Measurements from ENCODE around the gene HRH1. TPM values are rescaled to one million over a fixed set of nuclear protein-coding genes. Genes with fewer than 3 reads are reported as not detected.

HRH1 gene
- total and polyA plus RNA-seq, 7 experiments from 2014 or later: 0.17 to 1.1 TPM; not detected in 5

GRCh38 chr3:11269007-11269406 lies 114.7 kb downstream of the HRH1 start:
- DNase-seq: no peak
- H3K9me3 Mint-ChIP-seq: peaks cover 0 to 5% (median 0%) of the 10 kb centered on the region in 11 donors
- H3K36me3 ChIP-seq (ENCODE audit: control insufficient read depth in 2 of 3, insufficient read depth in 3 of 3, low read length in 3 of 3): peaks cover 0 to 5% (median 0%) of the 10 kb centered on the region in 3 experiments
- peaks cover 0 to 8% (median 0%) of the 10 kb centered on the region in 5 donors for H3K36me3 Mint-ChIP-seq
- H3K27me3 Mint-ChIP-seq: peaks cover 0 to 15% (median 4%) of the 10 kb centered on the region in 5 donors
- no peak overlapping the region for H3K4me3 Mint-ChIP-seq
- H3K27me3 ChIP-seq (ENCODE audit: control insufficient read depth in 2 of 2, insufficient read depth in 2 of 2, low read length in 2 of 2): no peaks in the 10 kb centered on the region
- intact Hi-C loops (cut with micrococcal nuclease): no loop called here
- H3K27ac ChIP-seq (ENCODE audit: low read depth, low read length): no peak overlapping the region
- no peaks in the 10 kb centered on the region for H3K9me3 ChIP-seq (ENCODE audit: control insufficient read depth in 2 of 3, low read length in 3 of 3)
- no peak for ATAC-seq
- H3K4me1 Mint-ChIP-seq: peaks cover 11 to 25% (median 19%) of the 10 kb centered on the region in 7 donors
- H3K4me3 ChIP-seq (ENCODE audit: low read length): no peak overlapping the region
- H3K27ac Mint-ChIP-seq: no peak overlapping the region
- ChIA-PET POLR2A (no interaction called here), CTCF (no interaction called here)
- peaks cover 10 to 17% of the 10 kb centered on the region in 2 donors for H3K4me1 ChIP-seq (ENCODE audit: control insufficient read depth in 2 of 2, insufficient read depth in 2 of 2, low read length in 2 of 2)

- Histone ChIP-seq H3K9me3 (ENCODE audit: control insufficient read depth in 2 of 3, low read length in 3 of 3) (no peaks in the 10 kb centered on the region), H3K4me3 (ENCODE audit: low read length) (peak within 1 kb of the TSS; percentile 79), H3K36me3 (ENCODE audit: control insufficient read depth in 2 of 3, insufficient read depth in 3 of 3, low read length in 3 of 3) (peaks cover 0 to 9% (median 0%) of the 10 kb centered on the region in 3 experiments), H3K4me1 (ENCODE audit: control insufficient read depth in 2 of 2, insufficient read depth in 2 of 2, low read length in 2 of 2) (peaks cover 13 to 17% of the 10 kb centered on the region in 2 donors), H3K27me3 (ENCODE audit: control insufficient read depth in 2 of 2, insufficient read depth in 2 of 2, low read length in 2 of 2) (no peaks in the 10 kb centered on the region), H3K27ac (ENCODE audit: low read depth, low read length) (peak within 1 kb of the TSS; percentile 92)
- ATAC-seq (peak; percentile 96), DNase-seq (peak; percentile 95 to 98 (median 97))
- H3K4me1 Mint-ChIP-seq: peaks cover 34 to 56% (median 49%) of the 10 kb centered on the region in 7 donors
- peak within 1 kb of the TSS; percentile 90 to 98 (median 96) for H3K4me3 Mint-ChIP-seq
- H3K9me3 Mint-ChIP-seq: peaks cover 0 to 7% (median 3%) of the 10 kb centered on the region in 11 donors
- intact Hi-C loops (cut with micrococcal nuclease): loop anchor here (1.0 to 10.0 kb wide), 12 partner anchors 19 to 1283 kb away; partner anchors contain the start of genes TAMM41 (in 2 of the 2), VGLL4 (in 2 of the 2), FANCD2 (in 1 of the 2) and MKRN2 (in 1 of the 2)
- peaks cover 10 to 26% (median 25%) of the 10 kb centered on the region in 5 donors for H3K36me3 Mint-ChIP-seq
- CTCF ChIA-PET: interaction anchor here (0.6 to 1.3 kb wide), 2 partner anchors 19 to 48 kb away, joined by 3 to 5 read pairs; no protein-coding TSS in a partner anchor
- H3K27ac Mint-ChIP-seq: peak within 1 kb of the TSS; percentile 93 to 99 (median 98)
- H3K27me3 Mint-ChIP-seq: peaks cover 0 to 2% (median 2%) of the 10 kb centered on the region in 5 donors
- POLR2A ChIA-PET: interaction anchor here (0.5 to 2.1 kb wide), 13 partner anchors 10 to 1392 kb away, joined by 3 to 21 read pairs (median 4); partner anchors contain the start of genes RAF1, TAMM41, TSEN2 and VGLL4
These were observed 118.0 kb downstream of the HRH1 start, which contains the start of gene ATG7 for GRCh38 chr3:11271986-11272904. TSS of gene ATG7 (plus strand) at chr3:11272397. CDS start at chr3:11298696, 26,299 bp downstream.

- H3K27me3 ChIP-seq (ENCODE audit: control insufficient read depth in 2 of 2, insufficient read depth in 2 of 2, low read length in 2 of 2): no peaks in the 10 kb centered on the region
- peaks cover 10 to 33% (median 30%) of the 10 kb centered on the region in 5 donors for H3K36me3 Mint-ChIP-seq
- H3K4me1 Mint-ChIP-seq: peaks cover 35 to 58% (median 51%) of the 10 kb centered on the region in 7 donors
- peaks cover 0 to 2% (median 0%) of the 10 kb centered on the region in 5 donors for H3K27me3 Mint-ChIP-seq
- peak in 1 of 9 donors; percentile 7 for DNase-seq
- peak overlapping the region; percentile 90 to 98 (median 96) for H3K4me3 Mint-ChIP-seq
- no peaks in the 10 kb centered on the region for H3K9me3 ChIP-seq (ENCODE audit: control insufficient read depth in 2 of 3, low read length in 3 of 3)
- ATAC-seq: no peak
- CTCF ChIA-PET: interaction anchor here (1.3 kb wide), 1 partner anchor 18 kb away, joined by 5 read pairs; no protein-coding TSS in a partner anchor
- peaks cover 13 to 17% of the 10 kb centered on the region in 2 donors for H3K4me1 ChIP-seq (ENCODE audit: control insufficient read depth in 2 of 2, insufficient read depth in 2 of 2, low read length in 2 of 2)
- H3K9me3 Mint-ChIP-seq: peaks cover 0 to 8% (median 3%) of the 10 kb centered on the region in 11 donors
- H3K36me3 ChIP-seq (ENCODE audit: control insufficient read depth in 2 of 3, insufficient read depth in 3 of 3, low read length in 3 of 3): peaks cover 0 to 9% (median 0%) of the 10 kb centered on the region in 3 experiments
- peak overlapping the region; percentile 92 for H3K27ac ChIP-seq (ENCODE audit: low read depth, low read length)
- POLR2A ChIA-PET: interaction anchor here (0.5 to 2.1 kb wide), 9 partner anchors 11 to 574 kb away, joined by 3 to 21 read pairs (median 3); partner anchors contain the start of gene TAMM41
- peak overlapping the region; percentile 79 for H3K4me3 ChIP-seq (ENCODE audit: low read length)
- peak overlapping the region; percentile 93 to 99 (median 98) for H3K27ac Mint-ChIP-seq
- intact Hi-C loops (cut with micrococcal nuclease): loop anchor here (1.0 to 10.0 kb wide), 12 partner anchors 18 to 1282 kb away; partner anchors contain the start of genes TAMM41 (in 2 of the 2), VGLL4 (in 2 of the 2), FANCD2 (in 1 of the 2) and MKRN2 (in 1 of the 2)
These were observed 118.7 kb downstream of the HRH1 start for GRCh38 chr3:11272906-11273574.

- Mint-ChIP-seq H3K4me3 (peak overlapping the region; percentile 90 to 98 (median 96)), H3K27me3 (peaks cover 0 to 2% (median 0%) of the 10 kb centered on the region in 5 donors), H3K36me3 (peaks cover 10 to 35% (median 32%) of the 10 kb centered on the region in 5 donors), H3K4me1 (peaks cover 35 to 64% (median 51%) of the 10 kb centered on the region in 7 donors), H3K27ac (peak overlapping the region in 8 of 9 donors; percentile 42 to 98 (median 95)), H3K9me3 (peaks cover 0 to 8% (median 3%) of the 10 kb centered on the region in 11 donors)
- Histone ChIP-seq H3K27me3 (ENCODE audit: control insufficient read depth in 2 of 2, insufficient read depth in 2 of 2, low read length in 2 of 2) (no peaks in the 10 kb centered on the region), H3K4me3 (ENCODE audit: low read length) (no peak overlapping the region), H3K27ac (ENCODE audit: low read depth, low read length) (no peak overlapping the region), H3K4me1 (ENCODE audit: control insufficient read depth in 2 of 2, insufficient read depth in 2 of 2, low read length in 2 of 2) (peaks cover 13 to 17% of the 10 kb centered on the region in 2 donors), H3K9me3 (ENCODE audit: control insufficient read depth in 2 of 3, low read length in 3 of 3) (no peaks in the 10 kb centered on the region), H3K36me3 (ENCODE audit: control insufficient read depth in 2 of 3, insufficient read depth in 3 of 3, low read length in 3 of 3) (peaks cover 0 to 9% (median 0%) of the 10 kb centered on the region in 3 experiments)
- DNase-seq: no peak
- POLR2A ChIA-PET: interaction anchor here (0.6 to 2.1 kb wide), 3 partner anchors 10 to 40 kb away, joined by 3 to 21 read pairs (median 3); no protein-coding TSS in a partner anchor
- peak; percentile 6 for ATAC-seq
- CTCF ChIA-PET: interaction anchor here (0.6 kb wide), 1 partner anchor 288 kb away, joined by 3 read pairs; no protein-coding TSS in a partner anchor
- intact Hi-C loops (cut with micrococcal nuclease): loop anchor here (2.0 to 10.0 kb wide), 6 partner anchors 23 to 1281 kb away; partner anchors contain the start of genes FANCD2 (in 1 of the 2), MKRN2 (in 1 of the 2) and TAMM41 (in 1 of the 2)
These were observed 119.6 kb downstream of the HRH1 start for GRCh38 chr3:11273891-11274291.

- intact Hi-C loops (cut with micrococcal nuclease): loop anchor here (5.0 to 10.0 kb wide), 5 partner anchors 37 to 1280 kb away; partner anchors contain the start of genes FANCD2 (in 1 of the 2), MKRN2 (in 1 of the 2) and TAMM41 (in 1 of the 2)
- peaks cover 10 to 35% (median 33%) of the 10 kb centered on the region in 5 donors for H3K36me3 Mint-ChIP-seq
- peaks cover 13 to 17% of the 10 kb centered on the region in 2 donors for H3K4me1 ChIP-seq (ENCODE audit: control insufficient read depth in 2 of 2, insufficient read depth in 2 of 2, low read length in 2 of 2)
These were observed 120.4 kb downstream of the HRH1 start for GRCh38 chr3:11274566-11275142.

More at GRCh38 chr3:11274566-11275142, 120.4 kb downstream of the HRH1 start:
- Histone ChIP-seq H3K9me3 (ENCODE audit: control insufficient read depth in 2 of 3, low read length in 3 of 3) (no peaks in the 10 kb centered on the region), H3K27me3 (ENCODE audit: control insufficient read depth in 2 of 2, insufficient read depth in 2 of 2, low read length in 2 of 2) (no peaks in the 10 kb centered on the region), H3K4me3 (ENCODE audit: low read length) (no peak overlapping the region), H3K27ac (ENCODE audit: low read depth, low read length) (no peak overlapping the region), H3K36me3 (ENCODE audit: control insufficient read depth in 2 of 3, insufficient read depth in 3 of 3, low read length in 3 of 3) (peaks cover 0 to 9% (median 0%) of the 10 kb centered on the region in 3 experiments)
- Mint-ChIP-seq H3K4me3 (peak overlapping the region in 7 of 10 donors; percentile 22 to 97 (median 34)), H3K9me3 (peaks cover 0 to 8% (median 3%) of the 10 kb centered on the region in 11 donors), H3K27ac (peak overlapping the region in 6 of 9 donors; percentile 15 to 98 (median 58)), H3K27me3 (peaks cover 0 to 2% (median 0%) of the 10 kb centered on the region in 5 donors), H3K4me1 (peaks cover 35 to 66% (median 51%) of the 10 kb centered on the region in 7 donors)
- ATAC-seq: no peak
- POLR2A ChIA-PET: interaction anchor here (0.6 to 0.7 kb wide), 2 partner anchors 1011 to 1879 kb away, joined by 3 to 9 read pairs; no protein-coding TSS in a partner anchor
- CTCF ChIA-PET: no interaction called here
- DNase-seq: no peak
